Fibroblast of the aortic adventitia (primary cell): ENCODE results near the gene TMEM236. TPM values are rescaled to one million over a fixed set of nuclear protein-coding genes. Genes with fewer than 3 reads are reported as not detected.
A peak's percentile ranks its signal among the peaks of the same experiment; 100 is the strongest.

Source experiments
- DNase-seq: peaks from one replicate; pipeline ENCODE4 v3.0.0-alpha.2; 2010; ENCODE audit warnings: low read depth
- H3K4me3 ChIP-seq: 2 replicates; pipeline ENCODE4 v1.5.1; 2011; ENCODE audit warnings: low read depth, mild to moderate bottlenecking, control low read depth, low read length, moderate library complexity
- CTCF ChIP-seq: IDR thresholded peaks from 2 replicates; pipeline ENCODE4 v1.5.1; 2011; ENCODE audit warnings: mild to moderate bottlenecking, low read length, control low read depth, inconsistent platforms; ENCODE audit not compliant: insufficient read depth
- total RNA-seq: library from RNA; depleted of rRNA; stranded (reverse); fragments of >200 nt; gene quantifications from 2 replicates; pipeline ENCODE4 v1.2.3, GENCODE V29; 2012; ENCODE audit warnings: low replicate concordance

The TMEM236 gene
- total RNA-seq, 1 donor: 0.09 TPM

DNA sequence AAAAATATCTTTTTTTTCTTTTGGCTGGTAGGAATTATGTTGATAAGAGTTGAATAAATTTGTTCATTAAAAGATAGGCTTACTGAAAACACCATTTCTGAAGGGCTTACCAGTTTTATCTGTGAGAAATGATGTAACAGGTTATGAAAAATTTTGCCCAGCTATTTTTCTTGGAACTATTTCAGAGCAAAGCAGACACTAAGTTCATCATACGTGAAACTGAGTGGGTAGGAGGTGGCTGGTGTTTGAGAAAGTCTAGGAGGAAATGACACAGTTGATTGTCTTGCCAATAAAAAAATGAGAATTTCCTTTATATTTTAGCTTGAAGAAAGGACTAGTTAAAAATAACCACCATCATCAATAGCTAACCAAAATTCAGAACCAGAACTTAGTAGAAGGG is 51.0 kb downstream of the TMEM236 start:
- H3K4me3 ChIP-seq: no peak overlapping the region
- TF ChIP-seq CTCF: no peak
- peak; percentile 61 for DNase-seq

DNA sequence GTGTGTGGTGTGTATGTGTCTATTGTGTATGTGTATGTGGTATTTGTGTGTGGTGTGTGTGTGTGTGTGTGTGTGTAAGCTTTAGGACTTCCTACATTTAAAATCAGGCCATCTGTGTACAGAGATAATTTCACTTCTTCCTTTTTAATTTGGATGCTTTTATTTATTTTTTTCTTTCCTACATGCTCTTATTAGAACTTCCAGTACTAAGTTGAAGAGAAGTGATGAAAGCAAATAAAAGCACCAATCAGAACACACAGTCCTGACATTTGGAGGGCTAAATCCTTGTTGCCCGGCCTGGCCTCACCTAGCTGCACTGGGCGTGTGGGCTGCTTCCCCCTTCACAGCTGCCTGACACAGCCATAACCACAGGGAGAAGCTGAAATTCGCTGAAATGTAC is 53.3 kb downstream of the TMEM236 start:
- no peak overlapping the region for H3K4me3 ChIP-seq
- DNase-seq: no peak
- no peak for TF ChIP-seq CTCF

- no peak overlapping the region for H3K4me3 ChIP-seq
- no peak for TF ChIP-seq CTCF
- no peak for DNase-seq
Measured at GRCh38 chr10:17805921-17806577, 54.0 kb downstream of the TMEM236 start.

DNA sequence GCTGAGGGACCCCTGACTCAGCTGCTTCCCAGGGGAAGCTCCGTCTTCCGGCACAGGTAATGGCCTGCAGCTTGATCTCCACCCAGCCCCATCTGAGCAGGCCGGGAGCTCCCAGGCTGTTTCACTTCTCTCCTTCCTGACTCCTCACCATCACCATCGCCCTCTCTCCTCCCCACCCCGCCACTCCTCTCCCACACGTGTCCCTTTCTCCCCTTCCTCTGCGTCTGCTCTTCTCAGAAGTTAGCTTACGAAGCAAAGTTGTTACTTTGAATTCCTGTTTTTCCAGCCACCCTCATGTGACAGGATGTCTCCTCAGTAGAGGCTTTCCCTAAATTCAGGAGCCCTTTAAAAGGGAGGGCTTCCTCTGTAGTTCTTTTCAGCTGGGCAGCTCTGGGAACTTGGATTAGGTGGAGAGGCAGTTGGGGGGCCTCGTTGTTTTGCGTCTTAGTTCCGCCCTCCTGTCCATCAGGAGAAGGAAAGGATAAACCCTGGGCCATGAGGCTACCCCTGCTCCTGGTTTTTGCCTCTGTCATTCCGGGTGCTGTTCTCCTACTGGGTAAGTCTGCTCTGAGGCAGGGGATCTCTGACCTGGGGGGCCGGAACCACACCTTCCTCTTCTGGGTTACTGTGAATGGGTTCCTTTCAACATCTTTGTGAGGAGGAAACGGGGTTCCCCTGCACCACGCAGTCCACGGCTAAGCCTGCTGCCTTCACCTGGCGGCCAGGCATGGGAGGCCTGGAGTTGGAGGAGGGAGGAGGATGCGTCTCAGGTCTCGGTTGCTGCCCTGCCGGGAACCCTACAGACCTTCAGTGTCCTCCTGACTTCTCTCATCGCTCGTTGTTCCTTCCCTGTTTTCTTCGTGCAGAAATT is 57.2 kb downstream of the TMEM236 start, which contains the start of gene MRC1:
Gene MRC1 (plus strand): TSS at position 378 of the 871 bp plus-strand sequence. CDS start 118 bp downstream, at position 496.
- no peak for TF ChIP-seq CTCF
- H3K4me3 ChIP-seq: no peak within 1 kb of the TSS
- DNase-seq: no peak

GRCh38 chr10:17811146-17811865 is 59.3 kb downstream of the TMEM236 start:
- DNase-seq: no peak
- TF ChIP-seq CTCF: no peak
- H3K4me3 ChIP-seq: no peak overlapping the region

GRCh38 chr10:17814973-17815372 is 63.0 kb downstream of the TMEM236 start:
- no peak for TF ChIP-seq CTCF
- no peak overlapping the region for H3K4me3 ChIP-seq
- DNase-seq: no peak
